Ovary (tissue), 9 donors: ENCODE measurements around the gene KRTAP21-2. TPM values are rescaled to one million over a fixed set of nuclear protein-coding genes. Genes with fewer than 3 reads are reported as not detected.
"Not testable (repeated sequence)": the region's sequence is repeated elsewhere in the genome, so short reads cannot be mapped to it uniquely, and the experiment has no call there.

Experiments used
- DNase-seq, 5 donors: peaks; one replicate each; pipeline ENCODE4 v3.0.0-alpha.2; 2019 to 2020
- H3K27ac ChIP-seq, 2 donors: fragments of 200-600 bp; one replicate each; pipeline versions ENCODE4 v1.5.1 to v1.8.0; 2019 to 2022
- H3K27me3 ChIP-seq: fragments of 200-600 bp; one replicate; pipeline ENCODE4 v1.8.0; 2022
- H3K36me3 ChIP-seq: fragments of 200-600 bp; sonication (generic); one replicate; pipeline ENCODE4 v1.5.1; 2019
- H3K4me1 ChIP-seq: one replicate; pipeline ENCODE4 v1.8.1; 2013; ENCODE audit warnings: mild to moderate bottlenecking, moderate library complexity; ENCODE audit not compliant: insufficient read depth
- H3K4me3 ChIP-seq: fragments of 200-600 bp; sonication (generic); one replicate; pipeline ENCODE4 v1.5.1; 2017
- H3K9me3 ChIP-seq, 2 donors: fragments of 200-600 bp in 1 of 2; sonication (generic) in 1 of 2; one replicate each; pipeline versions ENCODE4 v1.5.1 to v1.8.1; 2013 to 2019; ENCODE audit warnings: mild to moderate bottlenecking in 1 of 2, moderate library complexity in 1 of 2
- EP300 ChIP-seq: sonication (generic); formaldehyde crosslinking; IDR thresholded peaks from one replicate; pipeline ENCODE4 v1.6.1; 2017; ENCODE audit warnings: antibody characterized with exemption
- POLR2A ChIP-seq: fragments of 450-650 bp; IDR thresholded peaks from one replicate; pipeline ENCODE4 v1.6.1; 2017; ENCODE audit warnings: antibody characterized with exemption, mild to moderate bottlenecking, moderate library complexity
- WGBS, 3 donors: extraction: QIAGEN DNeasy Blood & Tissue Kit in 1 of 3; methylation state at CpG; one replicate each; pipeline versions ENCODE4 v1.1.5 to v1.1.7; 2013 to 2017; 5-methylcytosine and 5-hydroxymethylcytosine counted together
- intact Hi-C, 4 donors: fragments of 100-400 bp; cut with DNase I; formaldehyde crosslinking; loops; one replicate each; pipeline versions ENCODE4 v1.11.0 to v1.15.1; 2022 to 2023
- polyA plus RNA-seq, 2 donors: library from polyadenylated mRNA; stranded (reverse); fragments of 200-250 nt in 1 of 2; fragments of 350-450 nt in 1 of 2; fragmentation: Illumina TruSeq in 1 of 2; extraction: RNeasy Lipid Tissue Mini Kit (QIAGEN cat#74804) in 1 of 2; gene quantifications; one replicate each; pipeline ENCODE4 v1.2.3, GENCODE V29; 2013 to 2014
- total RNA-seq, 7 donors: library from RNA; depleted of rRNA in 2 of 7; stranded (reverse); fragments of >200 nt in 2 of 7; fragmentation: NEBNext Ultra II Directional in 3 of 7; extraction: Animal tissue kit (Norgen Biotek cat#: 25700) in 3 of 7; gene quantifications; one replicate each; pipeline versions ENCODE4 v1.1.0 to v1.2.4, GENCODE V29; 2016 to 2023
- TF ChIP-seq, protein P1 (sequence below), 3 donors: fragments of 450-650 bp in 2 of 3; fragments of 200-600 bp in 1 of 3; IDR thresholded peaks; one replicate each; pipeline versions ENCODE4 v1.5.1 to v1.8.0; 2016 to 2022; ENCODE audit warnings: antibody characterized with exemption in 3 of 3, mild to moderate bottlenecking in 1 of 3
- donor health status: DM: no; HTN: no; CAD: no; lungs with moderate emphysema.
- donor health status: DM: no; HTN: no; CAD: no.
- donor health status: Bipolar disorder and iron deficiency.
- donor health status: DM: yes; HTN: yes; CAD: no.
- donor health status: DM: no; HTN: no; CAD: no.
- donor health status: DM: yes; HTN: yes; CAD: no.

Gene KRTAP21-2
- total and polyA plus RNA-seq, 9 donors: not detected

DNA sequence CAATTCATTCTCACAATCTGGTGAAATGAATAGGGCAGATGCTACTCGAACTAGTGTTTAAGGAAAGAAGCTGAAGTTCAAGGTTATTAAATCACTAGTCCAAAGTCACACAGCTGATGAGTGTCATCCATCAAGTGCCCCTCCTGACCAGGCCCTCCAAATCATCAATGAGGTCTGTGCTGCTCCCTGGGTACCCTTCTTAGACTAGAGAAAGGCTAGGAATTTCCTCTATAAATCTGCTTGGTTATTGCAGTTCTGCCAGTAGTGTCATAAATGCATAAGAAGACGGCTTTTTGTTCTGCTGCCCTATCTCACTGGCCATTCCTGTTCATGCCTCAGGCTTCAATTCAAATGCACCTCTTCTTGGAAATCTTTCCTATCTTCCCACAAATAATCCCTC is 13.7 kb upstream of the KRTAP21-2 start:
- no peak for DNase-seq
- Histone ChIP-seq H3K4me3 (no peak overlapping the region), H3K27me3 (no peaks in the 10 kb centered on the region), H3K36me3 (no peaks in the 10 kb centered on the region), H3K27ac (no peak overlapping the region), H3K4me1 (no peaks in the 10 kb centered on the region), H3K9me3 (no peaks in the 10 kb centered on the region)
- intact Hi-C loops: no loop called here
- WGBS, 3 donors: 47 to 54% (median 49%) methylated on average over 2 of the region's 2 CpGs
- TF ChIP-seq EP300 (no peak), POLR2A (no peak)
- TF ChIP-seq, protein P1, sequence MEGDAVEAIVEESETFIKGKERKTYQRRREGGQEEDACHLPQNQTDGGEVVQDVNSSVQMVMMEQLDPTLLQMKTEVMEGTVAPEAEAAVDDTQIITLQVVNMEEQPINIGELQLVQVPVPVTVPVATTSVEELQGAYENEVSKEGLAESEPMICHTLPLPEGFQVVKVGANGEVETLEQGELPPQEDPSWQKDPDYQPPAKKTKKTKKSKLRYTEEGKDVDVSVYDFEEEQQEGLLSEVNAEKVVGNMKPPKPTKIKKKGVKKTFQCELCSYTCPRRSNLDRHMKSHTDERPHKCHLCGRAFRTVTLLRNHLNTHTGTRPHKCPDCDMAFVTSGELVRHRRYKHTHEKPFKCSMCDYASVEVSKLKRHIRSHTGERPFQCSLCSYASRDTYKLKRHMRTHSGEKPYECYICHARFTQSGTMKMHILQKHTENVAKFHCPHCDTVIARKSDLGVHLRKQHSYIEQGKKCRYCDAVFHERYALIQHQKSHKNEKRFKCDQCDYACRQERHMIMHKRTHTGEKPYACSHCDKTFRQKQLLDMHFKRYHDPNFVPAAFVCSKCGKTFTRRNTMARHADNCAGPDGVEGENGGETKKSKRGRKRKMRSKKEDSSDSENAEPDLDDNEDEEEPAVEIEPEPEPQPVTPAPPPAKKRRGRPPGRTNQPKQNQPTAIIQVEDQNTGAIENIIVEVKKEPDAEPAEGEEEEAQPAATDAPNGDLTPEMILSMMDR (IDR thresholded peaks at IDR 0.05): no peak

DNA sequence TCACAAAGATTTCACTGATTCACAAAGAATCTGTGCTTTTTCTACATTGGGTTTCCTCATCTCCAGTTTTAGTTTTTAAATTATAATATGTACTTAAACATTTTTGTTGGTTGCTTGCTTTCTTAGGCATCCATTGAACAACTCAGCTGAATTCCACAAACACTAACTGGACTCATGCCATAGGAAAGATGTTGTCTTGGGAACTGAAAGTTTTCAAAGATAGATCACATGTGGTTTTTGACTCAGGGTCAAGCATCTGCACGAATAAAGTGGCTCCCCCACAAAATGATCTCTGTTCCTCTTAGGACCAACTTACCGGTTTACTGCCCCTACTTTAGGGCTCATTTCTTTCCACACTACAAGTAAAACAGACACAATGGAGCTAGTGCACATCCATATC is 11.2 kb upstream of the KRTAP21-2 start:
- Histone ChIP-seq H3K27ac (no peak overlapping the region), H3K4me1 (no peaks in the 10 kb centered on the region), H3K27me3 (no peaks in the 10 kb centered on the region), H3K9me3 (no peaks in the 10 kb centered on the region), H3K36me3 (no peaks in the 10 kb centered on the region), H3K4me3 (no peak overlapping the region)
- TF ChIP-seq POLR2A: no peak
- TF ChIP-seq EP300: no peak
- TF ChIP-seq, protein P1 (IDR thresholded peaks at IDR 0.05): no peak
- intact Hi-C loops: no loop called here
- DNase-seq: no peak
- 0 to 8% (median 6%) methylated on average over 2 of the region's 2 CpGs for WGBS, 3 donors

DNA sequence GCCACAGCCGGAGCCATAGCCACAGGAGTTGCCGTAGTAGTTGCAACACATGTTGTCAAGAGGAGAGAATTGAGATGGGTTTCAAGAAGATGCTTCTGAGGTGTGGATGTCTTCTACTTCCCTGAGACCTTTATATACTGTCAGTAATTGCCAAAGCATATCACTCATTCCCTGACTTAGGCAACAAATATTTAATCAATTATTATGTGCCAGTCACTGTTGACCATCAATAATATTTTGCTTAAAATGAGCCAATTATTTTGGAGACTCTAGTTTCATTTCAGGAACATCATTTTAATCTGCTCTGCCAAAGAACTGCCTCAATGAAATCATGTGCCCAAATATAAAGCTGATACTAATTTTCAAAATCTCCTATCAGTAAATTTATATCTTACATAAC is 8.3 kb upstream of the KRTAP21-2 start, which contains the start of gene KRTAP21-1:
Gene KRTAP21-1, minus strand, starts transcription at position 101 of the 400 bp plus-strand sequence. Its CDS starts 50 bp downstream, at position 51.
- 92 to 97% (median 97%) methylated on average over 2 of the region's 2 CpGs for WGBS, 3 donors
- H3K4me3 ChIP-seq: not testable (repeated sequence)

DNA sequence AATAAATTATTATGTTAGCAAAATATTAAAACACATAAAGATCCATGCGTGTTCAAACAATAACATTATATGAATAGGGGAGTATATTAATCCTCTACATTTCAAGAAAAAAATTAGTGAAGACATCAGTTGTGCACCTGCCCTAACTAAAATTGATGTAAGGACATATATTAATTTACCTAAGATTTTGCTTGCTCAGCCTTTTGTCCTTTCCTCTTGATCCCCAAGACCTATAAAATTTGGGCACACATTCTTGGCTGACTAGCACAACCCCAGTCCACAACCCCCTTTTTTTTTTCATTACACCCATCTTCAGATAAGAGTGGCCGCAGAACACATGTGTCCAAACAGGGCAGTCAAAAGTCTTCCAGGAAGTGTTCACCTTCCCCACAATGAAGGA is 6.6 kb downstream of the KRTAP21-2 start:
- intact Hi-C loops: no loop called here
- DNase-seq: no peak
- no peaks in the 10 kb centered on the region for H3K36me3 ChIP-seq
- no peak overlapping the region for H3K27ac ChIP-seq
- TF ChIP-seq EP300 (no peak), POLR2A (no peak)
- TF ChIP-seq, protein P1 (IDR thresholded peaks at IDR 0.05): no peak
- WGBS, 3 donors: 76 to 88% (median 85%) methylated on average over 2 of the region's 2 CpGs
- H3K4me1 ChIP-seq: no peaks in the 10 kb centered on the region
- no peak overlapping the region for H3K4me3 ChIP-seq
- no peaks in the 10 kb centered on the region for H3K9me3 ChIP-seq
- no peaks in the 10 kb centered on the region for H3K27me3 ChIP-seq

More for the DNA sequence above, 8.3 kb upstream of the KRTAP21-2 start, which contains the start of gene KRTAP21-1:
- H3K9me3 ChIP-seq, H3K27me3 ChIP-seq, intact Hi-C loops, DNase-seq, H3K4me1 ChIP-seq, H3K27ac ChIP-seq, H3K36me3 ChIP-seq: not testable (repeated sequence)

DNA sequence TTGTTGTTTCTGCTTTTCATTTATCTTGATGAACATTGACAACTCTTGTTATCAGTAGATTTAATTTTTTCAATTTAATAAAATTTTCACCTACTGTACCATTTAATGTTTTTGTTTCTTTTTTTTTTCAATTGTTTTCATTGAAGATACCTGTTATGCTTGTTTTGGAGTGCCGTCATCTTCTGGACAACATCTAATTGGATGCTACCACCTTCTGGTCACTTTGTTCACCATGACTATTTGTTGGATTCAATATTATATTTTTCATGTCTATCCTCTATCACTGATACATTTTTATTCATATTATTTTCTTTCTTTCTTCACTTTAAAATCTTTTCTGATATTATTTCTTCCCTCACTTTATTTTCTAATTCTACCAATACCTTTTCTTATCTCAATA is 14.0 kb downstream of the KRTAP21-2 start:
- DNase-seq: no peak
- Histone ChIP-seq H3K36me3 (no peaks in the 10 kb centered on the region), H3K4me1 (no peaks in the 10 kb centered on the region), H3K9me3 (no peaks in the 10 kb centered on the region), H3K27ac (no peak overlapping the region), H3K27me3 (no peaks in the 10 kb centered on the region), H3K4me3 (no peak overlapping the region)
- intact Hi-C loops: no loop called here
- WGBS, 3 donors: 47 to 62% (median 61%) methylated on average over 1 of the region's 1 CpG
- no peak for TF ChIP-seq EP300
- TF ChIP-seq, protein P1 (IDR thresholded peaks at IDR 0.05): no peak
- TF ChIP-seq POLR2A: no peak
